Measurements from ENCODE around the gene HNRNPU.
A peak's percentile ranks its signal among the peaks of the same experiment; 100 is the strongest.

Gene HNRNPU

GRCh38 chr1:244874974-244875579 lies 10.7 kb upstream of the HNRNPU start:
- no peak for TF ChIP-seq JUND (IDR thresholded peaks at IDR 0.05; ENCODE audit: low read depth)
- in situ Hi-C loops (cut with HindIII; ENCODE audit: low pct_unique_long_range_greater_than_20kb, low sequenced_read_pairs), result no loop called here
- no peak for DNase-seq (ENCODE audit: low read depth in 1 of 2, low spot score in 1 of 2)

DNA sequence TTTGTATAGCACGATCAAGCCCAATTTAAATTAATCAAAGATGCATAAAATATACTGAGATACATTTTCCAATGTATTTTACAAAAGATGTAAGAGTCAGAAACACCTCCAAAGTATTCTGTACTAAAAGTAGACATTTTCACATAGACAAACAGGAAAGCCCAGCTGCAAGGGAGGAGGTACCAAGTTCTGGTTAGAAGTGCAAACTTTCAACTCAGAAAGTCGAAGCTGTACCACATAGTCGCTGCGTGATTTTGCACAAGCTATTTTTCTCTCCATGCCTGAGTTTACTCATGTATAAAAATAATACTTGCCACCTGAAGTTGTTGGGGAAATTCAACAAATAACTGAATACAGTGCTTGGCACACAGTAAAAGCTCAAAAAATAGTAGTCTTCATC lies 5.6 kb upstream of the HNRNPU start:
- in situ Hi-C loops (cut with HindIII; ENCODE audit: low pct_unique_long_range_greater_than_20kb, low sequenced_read_pairs), result no loop called here
- no peak for DNase-seq (ENCODE audit: low read depth in 1 of 2, low spot score in 1 of 2)
- no peak for TF ChIP-seq JUND (IDR thresholded peaks at IDR 0.05; ENCODE audit: low read depth)

DNA sequence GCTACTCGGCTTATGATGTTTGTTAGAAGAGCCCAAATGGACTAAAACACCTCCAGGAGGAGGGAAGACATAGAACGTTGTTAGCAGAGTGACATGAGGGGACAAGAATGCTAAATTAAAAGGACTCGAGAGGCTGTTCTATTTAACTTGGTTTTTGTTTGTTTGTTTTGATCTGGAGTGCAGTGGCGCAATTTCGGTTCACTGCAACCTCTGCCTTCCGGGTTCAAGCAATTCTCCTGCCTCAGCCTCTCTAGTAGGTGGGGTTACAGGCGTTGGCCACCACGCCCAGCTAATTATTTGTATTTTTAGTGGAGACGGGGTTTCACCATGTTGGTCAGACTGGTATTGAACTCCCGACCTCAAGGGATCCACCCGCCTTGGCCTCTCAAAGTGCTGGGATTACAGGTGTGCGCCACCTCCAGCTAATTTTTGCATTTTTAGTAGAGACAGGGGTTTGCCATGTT lies 5.1 kb upstream of the HNRNPU start:
- in situ Hi-C loops (cut with HindIII; ENCODE audit: low pct_unique_long_range_greater_than_20kb, low sequenced_read_pairs), result no loop called here
- peak in 1 of 2 experiments; percentile 83 for DNase-seq (ENCODE audit: low read depth in 1 of 2, low spot score in 1 of 2)
- TF ChIP-seq JUND (IDR thresholded peaks at IDR 0.05; ENCODE audit: low read depth), result no peak

DNA sequence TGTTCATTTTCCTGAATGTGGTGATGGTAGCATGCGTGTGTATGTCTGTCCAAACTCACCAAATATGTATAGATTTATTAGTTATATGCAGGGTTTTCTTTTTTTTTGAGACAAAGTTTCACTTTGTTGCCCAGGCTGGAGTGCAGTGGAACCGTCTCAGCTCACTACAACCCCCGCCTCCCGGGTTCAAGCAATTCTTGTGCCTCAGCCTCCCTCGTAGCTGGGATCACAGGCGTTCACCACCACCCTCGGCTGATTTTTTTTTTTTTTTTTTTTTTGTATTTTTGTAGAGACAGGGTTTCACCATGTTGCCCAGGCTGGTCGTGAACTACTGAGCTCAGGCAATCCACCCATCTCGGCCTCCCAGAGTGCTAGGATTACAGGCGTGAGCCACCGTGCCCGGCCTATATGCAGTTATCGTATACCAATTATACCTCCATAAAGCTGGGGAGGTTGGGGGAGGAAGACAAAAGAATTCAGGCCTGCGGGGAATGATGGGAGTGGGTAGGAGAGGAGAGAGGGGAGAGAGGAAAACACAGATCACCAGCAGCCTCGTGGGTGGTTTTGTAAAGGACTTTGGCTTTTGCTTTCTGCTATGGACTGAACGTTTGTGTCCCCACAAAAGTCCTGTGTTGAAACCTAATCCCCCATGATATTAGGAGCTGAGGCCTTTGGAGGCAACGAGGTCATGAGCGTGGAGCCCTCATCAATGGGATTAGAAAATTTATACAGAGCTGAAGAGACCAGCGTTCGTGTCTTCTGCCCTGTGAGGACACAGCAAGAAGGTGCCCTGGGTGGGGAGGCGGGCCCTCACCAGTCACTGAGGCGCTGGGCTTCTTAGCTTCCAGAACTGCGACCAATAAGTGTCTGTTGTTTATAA lies 4.4 kb upstream of the HNRNPU start:
- in situ Hi-C loops (cut with HindIII; ENCODE audit: low pct_unique_long_range_greater_than_20kb, low sequenced_read_pairs), result no loop called here
- no peak for DNase-seq (ENCODE audit: low read depth in 1 of 2, low spot score in 1 of 2)
- no peak for TF ChIP-seq JUND (IDR thresholded peaks at IDR 0.05; ENCODE audit: low read depth)

DNA sequence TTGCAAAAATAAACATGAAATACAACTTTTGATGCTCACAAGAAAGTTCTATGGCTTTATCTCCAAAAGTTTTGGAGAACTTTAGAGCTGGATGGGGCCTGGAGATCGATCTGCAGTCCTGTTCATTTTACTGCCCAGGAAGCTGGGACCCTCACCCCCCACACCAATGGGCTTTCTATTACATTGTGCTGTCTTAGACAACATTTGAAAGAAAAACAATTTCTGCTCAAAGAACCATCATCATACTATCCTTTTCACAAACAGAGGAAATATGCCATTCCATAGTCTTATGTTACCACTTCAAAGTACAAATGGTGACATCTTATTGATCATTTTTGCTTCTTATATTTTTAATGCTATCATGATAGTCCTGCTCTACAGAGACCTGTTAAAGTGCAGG lies 2.0 kb upstream of the HNRNPU start:
- TF ChIP-seq JUND (IDR thresholded peaks at IDR 0.05; ENCODE audit: low read depth), result no peak
- no peak for DNase-seq (ENCODE audit: low read depth in 1 of 2, low spot score in 1 of 2)
- in situ Hi-C loops (cut with HindIII; ENCODE audit: low pct_unique_long_range_greater_than_20kb, low sequenced_read_pairs), result no loop called here

- no peak for TF ChIP-seq JUND (IDR thresholded peaks at IDR 0.05; ENCODE audit: low read depth)
- in situ Hi-C loops (cut with HindIII; ENCODE audit: low pct_unique_long_range_greater_than_20kb, low sequenced_read_pairs), result no loop called here
- DNase-seq (ENCODE audit: low read depth in 1 of 2, low spot score in 1 of 2), result no peak
Measured at GRCh38 chr1:244865820-244866219, 1.5 kb upstream of the HNRNPU start.

DNA sequence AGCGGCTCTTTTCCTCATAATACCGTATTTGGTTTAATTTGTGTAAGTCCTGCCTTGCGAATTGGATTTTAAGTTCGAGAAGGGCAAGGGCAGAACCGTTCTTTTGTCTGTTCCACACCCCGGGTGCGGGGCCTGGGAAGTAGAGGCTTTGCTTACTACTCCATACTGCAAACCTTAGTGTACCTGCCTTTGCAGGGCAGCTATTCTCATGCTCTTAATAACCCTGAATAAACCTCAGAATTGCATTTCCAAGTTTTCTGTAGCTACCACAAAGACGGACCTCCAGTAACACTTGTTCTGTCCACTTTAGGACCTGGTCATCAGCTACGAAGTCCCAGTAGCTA lies 657 bp upstream of the HNRNPU start:
- no peak for DNase-seq (ENCODE audit: low read depth in 1 of 2, low spot score in 1 of 2)
- TF ChIP-seq JUND (IDR thresholded peaks at IDR 0.05; ENCODE audit: low read depth), result no peak
- in situ Hi-C loops (cut with HindIII; ENCODE audit: low pct_unique_long_range_greater_than_20kb, low sequenced_read_pairs), result no loop called here

GRCh38 chr1:244863491-244864252 lies 671 bp downstream of the HNRNPU start:
- no peak for TF ChIP-seq JUND (IDR thresholded peaks at IDR 0.05; ENCODE audit: low read depth)
- in situ Hi-C loops (cut with HindIII; ENCODE audit: low pct_unique_long_range_greater_than_20kb, low sequenced_read_pairs), result no loop called here
- no peak for DNase-seq (ENCODE audit: low read depth in 1 of 2, low spot score in 1 of 2)

DNA sequence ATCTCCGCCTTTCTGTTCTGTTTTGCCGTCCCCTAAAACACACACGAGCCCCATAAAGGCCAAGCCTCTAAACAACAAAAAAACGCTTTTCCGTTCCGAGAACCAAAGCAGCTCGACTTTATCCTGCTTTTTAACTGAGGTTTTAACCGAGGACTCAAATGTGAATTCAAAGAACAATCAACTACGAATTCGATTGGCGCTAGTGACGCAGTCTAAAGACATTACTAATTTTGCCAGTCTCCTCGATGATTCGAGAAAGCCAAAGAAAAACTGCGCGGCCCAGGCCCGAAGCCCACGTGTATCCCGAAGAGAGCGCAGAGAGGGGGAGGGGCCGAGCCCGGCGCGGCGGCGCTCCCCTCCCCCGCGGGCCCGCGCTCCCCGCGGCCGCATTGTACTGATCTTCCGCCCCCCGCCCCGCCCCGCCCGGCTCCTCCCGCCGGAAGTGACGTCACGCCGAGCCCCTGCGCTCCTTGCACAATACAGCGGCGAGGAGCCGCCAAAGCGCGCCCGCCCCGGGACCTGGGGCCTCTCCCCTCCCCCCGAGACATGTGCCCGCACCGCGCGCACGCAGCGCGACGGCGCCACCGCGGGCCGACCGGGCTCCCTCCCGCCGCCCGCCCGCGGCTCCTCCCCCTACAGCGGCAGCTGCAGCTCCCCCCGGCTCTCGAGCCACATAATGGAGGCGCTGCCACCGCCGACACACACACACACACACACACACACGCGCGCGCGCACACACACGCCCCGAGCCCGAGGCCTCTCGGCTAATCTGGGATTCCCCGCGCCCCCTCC lies 1.4 kb downstream of the HNRNPU start:
- peak; percentile 60 to 96 for DNase-seq (ENCODE audit: low read depth in 1 of 2, low spot score in 1 of 2)
- no peak; the same call in 1 of the 2 replicates for TF ChIP-seq JUND (IDR thresholded peaks at IDR 0.05; ENCODE audit: low read depth)
- in situ Hi-C loops (cut with HindIII; ENCODE audit: low pct_unique_long_range_greater_than_20kb, low sequenced_read_pairs), result no loop called here

- TF ChIP-seq JUND (IDR thresholded peaks at IDR 0.05; ENCODE audit: low read depth), result no peak
- DNase-seq (ENCODE audit: low read depth in 1 of 2, low spot score in 1 of 2), result no peak
- in situ Hi-C loops (cut with HindIII; ENCODE audit: low pct_unique_long_range_greater_than_20kb, low sequenced_read_pairs), result no loop called here
Measured at GRCh38 chr1:244862354-244862698, 2.0 kb downstream of the HNRNPU start.

- in situ Hi-C loops (cut with HindIII; ENCODE audit: low pct_unique_long_range_greater_than_20kb, low sequenced_read_pairs), result no loop called here
- no peak for TF ChIP-seq JUND (IDR thresholded peaks at IDR 0.05; ENCODE audit: low read depth)
- DNase-seq (ENCODE audit: low read depth in 1 of 2, low spot score in 1 of 2), result no peak
Measured at GRCh38 chr1:244861683-244862082, 2.7 kb downstream of the HNRNPU start.

DNA sequence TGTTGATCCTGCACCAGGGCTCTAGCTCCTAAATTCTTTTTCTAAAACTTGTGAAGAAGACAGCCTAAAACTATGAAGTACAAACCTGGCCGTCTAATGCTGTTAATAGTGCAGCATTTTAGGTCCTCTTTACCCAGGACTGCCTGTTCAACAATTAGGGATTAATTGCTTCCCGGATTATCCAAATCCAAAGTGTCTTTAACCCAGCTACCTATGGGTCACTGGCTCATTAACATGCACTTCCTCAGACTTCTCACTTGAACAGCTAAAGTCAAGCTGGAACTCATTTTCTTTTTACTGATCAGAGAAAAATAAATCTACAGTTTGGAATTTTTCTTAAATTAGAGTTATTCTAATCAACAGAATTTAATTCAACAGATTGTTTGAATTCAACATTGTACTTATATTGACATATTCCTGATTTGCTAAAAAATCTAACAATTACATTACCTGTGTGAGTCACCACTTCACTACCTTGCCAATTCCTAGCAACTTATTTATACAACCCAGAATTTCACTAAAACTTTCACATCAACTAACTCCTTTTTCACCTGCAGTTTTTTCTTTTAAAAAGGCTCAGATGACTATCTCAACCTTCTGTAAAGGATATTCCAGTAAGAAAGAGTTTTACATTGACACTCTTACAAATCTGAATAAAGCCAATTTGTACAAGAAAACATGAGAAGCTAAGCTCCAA lies 3.3 kb downstream of the HNRNPU start:
- TF ChIP-seq JUND (IDR thresholded peaks at IDR 0.05; ENCODE audit: low read depth), result no peak
- in situ Hi-C loops (cut with HindIII; ENCODE audit: low pct_unique_long_range_greater_than_20kb, low sequenced_read_pairs), result no loop called here
- no peak for DNase-seq (ENCODE audit: low read depth in 1 of 2, low spot score in 1 of 2)
